ENCODE data around the gene POLG2.

POLG2 gene

DNA sequence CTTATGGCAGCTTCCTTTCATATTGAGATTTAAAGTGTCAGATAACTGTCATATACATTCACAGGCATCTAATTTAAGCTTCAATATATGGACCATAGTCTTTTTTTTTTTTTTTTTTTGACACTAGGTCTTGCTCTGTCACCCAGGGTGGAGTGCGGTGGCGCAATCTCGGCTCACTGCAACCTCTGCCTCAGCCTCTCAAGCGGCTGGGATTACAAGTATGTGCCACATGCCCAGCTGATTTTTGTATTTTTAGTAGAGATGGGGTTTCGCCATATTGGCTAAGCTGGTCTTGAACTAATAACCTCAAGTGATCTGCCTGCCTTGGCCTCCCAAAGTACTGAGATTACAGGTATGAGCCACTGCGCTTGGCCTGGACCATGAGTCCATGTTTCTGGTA is 23.5 kb upstream of the POLG2 start:
- TF ChIP-seq, protein P1, sequence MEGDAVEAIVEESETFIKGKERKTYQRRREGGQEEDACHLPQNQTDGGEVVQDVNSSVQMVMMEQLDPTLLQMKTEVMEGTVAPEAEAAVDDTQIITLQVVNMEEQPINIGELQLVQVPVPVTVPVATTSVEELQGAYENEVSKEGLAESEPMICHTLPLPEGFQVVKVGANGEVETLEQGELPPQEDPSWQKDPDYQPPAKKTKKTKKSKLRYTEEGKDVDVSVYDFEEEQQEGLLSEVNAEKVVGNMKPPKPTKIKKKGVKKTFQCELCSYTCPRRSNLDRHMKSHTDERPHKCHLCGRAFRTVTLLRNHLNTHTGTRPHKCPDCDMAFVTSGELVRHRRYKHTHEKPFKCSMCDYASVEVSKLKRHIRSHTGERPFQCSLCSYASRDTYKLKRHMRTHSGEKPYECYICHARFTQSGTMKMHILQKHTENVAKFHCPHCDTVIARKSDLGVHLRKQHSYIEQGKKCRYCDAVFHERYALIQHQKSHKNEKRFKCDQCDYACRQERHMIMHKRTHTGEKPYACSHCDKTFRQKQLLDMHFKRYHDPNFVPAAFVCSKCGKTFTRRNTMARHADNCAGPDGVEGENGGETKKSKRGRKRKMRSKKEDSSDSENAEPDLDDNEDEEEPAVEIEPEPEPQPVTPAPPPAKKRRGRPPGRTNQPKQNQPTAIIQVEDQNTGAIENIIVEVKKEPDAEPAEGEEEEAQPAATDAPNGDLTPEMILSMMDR (conservative IDR thresholded peaks at IDR 0.05; ENCODE audit: low read length) = no peak
- no peak for DNase-seq (ENCODE audit: low read depth)
- no peak overlapping the region for H3K4me3 ChIP-seq (ENCODE audit: low read length)

DNA sequence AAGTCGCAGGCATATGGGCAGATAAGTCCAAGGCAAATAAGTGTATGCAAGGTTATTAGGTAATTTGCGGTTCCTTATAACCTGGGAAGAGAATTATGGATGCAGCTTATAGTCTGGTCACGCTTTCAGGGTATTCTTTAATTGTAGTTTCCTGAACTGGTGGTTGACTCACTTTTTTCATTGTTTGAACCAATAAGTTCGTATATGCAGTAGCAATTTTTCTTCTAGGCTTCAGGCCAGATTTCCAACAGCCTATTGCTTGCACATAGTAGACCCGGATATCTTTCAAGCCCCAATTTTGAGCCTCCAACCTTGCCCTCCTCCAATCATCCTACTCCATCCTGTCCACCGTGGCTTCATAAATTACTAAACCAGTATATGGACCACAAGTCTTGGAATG is 22.7 kb upstream of the POLG2 start:
- TF ChIP-seq, protein P1 (conservative IDR thresholded peaks at IDR 0.05; ENCODE audit: low read length) = no peak
- no peak for DNase-seq (ENCODE audit: low read depth)
- H3K4me3 ChIP-seq (ENCODE audit: low read length) = no peak overlapping the region

DNA sequence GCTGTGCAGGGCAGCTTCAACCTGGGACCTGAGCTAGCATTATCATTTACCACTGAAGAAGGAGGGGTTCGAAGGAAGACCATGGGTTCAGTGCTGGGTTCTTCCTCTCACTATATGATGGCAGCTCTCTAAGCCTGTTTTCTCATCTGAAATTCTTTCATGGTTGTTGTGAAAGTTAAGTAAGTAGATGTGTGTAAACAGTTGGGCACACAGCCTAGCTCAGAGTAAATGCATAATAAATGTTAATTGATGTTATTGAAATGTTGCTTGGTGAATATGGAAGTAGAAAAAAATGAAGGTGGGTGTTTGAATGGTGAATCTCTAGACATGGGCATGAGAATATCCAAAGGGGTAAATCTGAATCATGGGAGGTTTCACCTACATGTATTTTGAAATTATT is 19.0 kb upstream of the POLG2 start:
- no peak overlapping the region for H3K4me3 ChIP-seq (ENCODE audit: low read length)
- TF ChIP-seq, protein P1 (conservative IDR thresholded peaks at IDR 0.05; ENCODE audit: low read length) = no peak
- DNase-seq (ENCODE audit: low read depth) = no peak

DNA sequence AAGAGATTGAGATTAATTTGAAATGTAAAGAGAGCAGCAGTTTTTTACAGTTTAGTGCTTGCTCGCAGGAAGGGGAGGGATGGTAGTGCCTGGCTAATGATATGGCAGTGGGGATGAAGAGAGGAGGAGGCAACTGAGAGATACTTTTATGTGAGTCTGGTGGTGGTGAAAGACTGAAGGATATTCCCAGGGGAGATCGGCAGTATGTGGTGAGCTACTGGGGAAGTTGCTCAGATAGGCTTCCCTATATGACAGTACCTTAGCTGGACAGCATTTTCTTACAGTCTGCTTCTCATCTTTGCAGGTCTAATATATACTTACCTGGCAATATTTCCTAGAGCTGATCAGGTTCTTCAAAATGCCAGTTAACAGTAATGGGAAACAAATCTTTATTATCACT is 18.6 kb upstream of the POLG2 start:
- TF ChIP-seq, protein P1 (conservative IDR thresholded peaks at IDR 0.05; ENCODE audit: low read length) = no peak
- DNase-seq (ENCODE audit: low read depth) = no peak
- no peak overlapping the region for H3K4me3 ChIP-seq (ENCODE audit: low read length)

DNA sequence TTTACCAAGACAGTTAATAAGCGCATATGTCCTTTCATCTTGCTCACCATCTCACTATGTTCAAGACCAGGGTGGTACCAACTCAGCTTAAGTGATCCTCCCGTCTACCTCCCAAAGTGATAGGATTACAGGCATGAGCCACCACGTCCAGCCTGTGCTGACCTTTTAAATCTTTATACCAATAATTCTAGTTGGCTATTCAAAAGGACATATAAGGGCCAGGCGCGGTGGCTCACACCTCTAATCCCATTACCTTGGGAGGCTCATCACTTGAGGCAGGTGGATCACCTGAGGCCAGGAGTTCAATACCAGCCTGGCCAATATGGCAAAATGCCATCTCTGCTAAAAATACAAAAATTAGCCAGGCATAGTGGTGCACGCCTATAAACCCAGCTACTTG is 12.3 kb upstream of the POLG2 start:
- no peak overlapping the region; the same call in 1 of the 2 replicates for H3K4me3 ChIP-seq (ENCODE audit: low read length)
- DNase-seq (ENCODE audit: low read depth) = no peak
- TF ChIP-seq, protein P1 (conservative IDR thresholded peaks at IDR 0.05; ENCODE audit: low read length) = no peak

DNA sequence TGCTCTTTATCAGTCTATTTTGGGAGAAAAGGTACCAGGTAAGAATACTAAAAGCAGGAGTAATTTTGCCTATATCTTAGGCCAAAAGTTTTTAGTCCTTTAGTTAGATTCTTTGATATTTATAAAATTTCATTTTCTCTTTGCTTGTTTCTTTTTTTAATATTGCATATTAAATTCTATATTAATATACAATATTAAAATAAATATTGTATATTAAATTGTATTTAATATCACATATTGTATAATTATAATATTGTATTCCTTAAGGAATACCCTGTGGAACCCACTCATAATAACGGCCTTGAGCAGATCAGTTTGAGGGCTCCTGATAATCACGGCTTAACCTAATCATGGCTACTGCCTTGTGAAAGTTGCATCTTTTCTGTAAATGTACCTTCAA is 11.8 kb upstream of the POLG2 start:
- TF ChIP-seq, protein P1 (conservative IDR thresholded peaks at IDR 0.05; ENCODE audit: low read length) = no peak
- H3K4me3 ChIP-seq (ENCODE audit: low read length) = peak overlapping the region; percentile 96; the same call in 1 of the 2 replicates
- DNase-seq (ENCODE audit: low read depth) = no peak

DNA sequence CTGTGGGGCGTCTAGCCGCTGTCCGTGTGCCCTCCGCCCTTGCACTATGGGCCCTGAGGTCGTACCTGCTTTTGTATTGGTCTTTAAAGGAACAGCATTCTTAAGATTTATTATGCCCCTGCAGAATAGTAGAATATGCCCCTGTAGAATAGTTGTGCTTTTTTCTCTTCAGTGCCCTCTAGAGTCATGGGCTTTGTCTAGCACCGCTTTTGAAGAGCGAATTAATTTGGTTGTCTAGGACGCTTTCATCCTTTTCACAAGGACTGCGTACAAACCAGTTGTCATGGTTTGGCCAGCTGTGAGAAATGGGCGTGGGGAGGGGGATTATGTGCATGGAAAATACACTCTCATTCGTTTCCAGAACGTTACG is 10.5 kb upstream of the POLG2 start:
- peak; percentile 71 for DNase-seq (ENCODE audit: low read depth)
- TF ChIP-seq, protein P1 (conservative IDR thresholded peaks at IDR 0.05; ENCODE audit: low read length) = peak; percentile 69
- peak overlapping the region; percentile 96 for H3K4me3 ChIP-seq (ENCODE audit: low read length)
